Stimulated activated effector memory CD8-positive, alpha-beta T cell treated with anti-CD3 and anti-CD28 coated beads, Interleukin-12 subunit alpha, Interleukin-12 subunit beta, amount 100 ng/mL, for 72 hours (primary cell): Measurements from ENCODE around the gene DIPK2B.

Experiments used
- ATAC-seq: fragments of 150-1000 bp; cut with Tn5 transposase; 2 replicates; pipeline ENCODE4 v1.10.0; 2021
- DNase-seq, 2 donors: peaks; one replicate each; pipeline ENCODE4 v3.0.0; 2021 to 2022; ENCODE audit warnings: low spot score in 2 of 2
- H3K27ac Mint-ChIP-seq: one replicate; pipeline ENCODE4 v1.8.0; 2022; ENCODE audit warnings: mild to moderate bottlenecking, mixed read lengths
- H3K36me3 Mint-ChIP-seq: one replicate; pipeline ENCODE4 v1.8.0; 2022; ENCODE audit warnings: mild to moderate bottlenecking, mixed read lengths
- H3K4me1 Mint-ChIP-seq: one replicate; pipeline ENCODE4 v1.8.0; 2022; ENCODE audit warnings: mixed read lengths
- H3K4me3 Mint-ChIP-seq: one replicate; pipeline ENCODE4 v1.8.0; 2022; ENCODE audit warnings: mild to moderate bottlenecking, mixed read lengths
- H3K9me3 Mint-ChIP-seq: one replicate; pipeline ENCODE4 v1.8.0; 2022; ENCODE audit warnings: mixed read lengths

The DIPK2B gene, protein sequence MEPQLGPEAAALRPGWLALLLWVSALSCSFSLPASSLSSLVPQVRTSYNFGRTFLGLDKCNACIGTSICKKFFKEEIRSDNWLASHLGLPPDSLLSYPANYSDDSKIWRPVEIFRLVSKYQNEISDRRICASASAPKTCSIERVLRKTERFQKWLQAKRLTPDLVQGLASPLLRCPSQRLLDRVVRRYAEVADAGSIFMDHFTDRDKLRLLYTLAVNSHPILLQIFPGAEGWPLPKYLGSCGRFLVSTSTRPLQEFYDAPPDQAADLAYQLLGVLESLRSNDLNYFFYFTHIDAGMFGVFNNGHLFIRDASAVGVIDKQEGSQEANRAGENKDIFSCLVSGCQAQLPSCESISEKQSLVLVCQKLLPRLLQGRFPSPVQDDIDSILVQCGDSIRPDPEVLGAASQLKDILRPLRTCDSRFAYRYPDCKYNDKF

DNA sequence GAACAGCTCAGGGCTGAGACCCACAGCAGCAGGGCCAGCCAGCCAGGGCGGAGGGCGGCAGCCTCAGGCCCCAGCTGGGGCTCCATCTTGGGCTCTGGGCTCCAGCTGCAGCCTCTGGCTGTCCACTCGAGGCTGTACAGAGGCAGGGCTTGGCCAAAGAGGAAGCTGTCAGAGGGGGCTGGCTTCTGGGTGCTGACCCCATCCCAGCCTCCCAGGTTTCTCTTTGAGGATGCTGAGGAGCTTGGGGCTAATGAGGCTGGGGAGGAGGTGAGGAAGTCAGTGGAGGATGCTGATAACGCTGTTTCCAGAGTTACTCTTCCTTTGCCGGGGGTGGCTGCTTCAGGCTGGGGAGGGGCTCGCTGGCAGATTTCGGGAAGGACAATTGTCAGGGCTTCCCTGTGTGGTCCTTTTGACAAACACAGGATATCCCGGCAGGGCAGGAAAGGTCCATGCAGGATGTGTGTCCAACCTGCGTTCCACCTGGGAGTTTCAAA lies at the start of gene DIPK2B:
Gene DIPK2B, minus strand, starts transcription at position 136 of the 494 bp plus-strand sequence. Its CDS starts 50 bp downstream, at position 86.
- no peak within 1 kb of the TSS for H3K4me3 Mint-ChIP-seq
- DNase-seq (no peak), ATAC-seq (no peak)
- H3K36me3 Mint-ChIP-seq: no peaks in the 10 kb centered on the region
- H3K9me3 Mint-ChIP-seq: peaks cover 3% of the 10 kb centered on the region
- no peak within 1 kb of the TSS for H3K27ac Mint-ChIP-seq
- H3K4me1 Mint-ChIP-seq: no peaks in the 10 kb centered on the region

DNA sequence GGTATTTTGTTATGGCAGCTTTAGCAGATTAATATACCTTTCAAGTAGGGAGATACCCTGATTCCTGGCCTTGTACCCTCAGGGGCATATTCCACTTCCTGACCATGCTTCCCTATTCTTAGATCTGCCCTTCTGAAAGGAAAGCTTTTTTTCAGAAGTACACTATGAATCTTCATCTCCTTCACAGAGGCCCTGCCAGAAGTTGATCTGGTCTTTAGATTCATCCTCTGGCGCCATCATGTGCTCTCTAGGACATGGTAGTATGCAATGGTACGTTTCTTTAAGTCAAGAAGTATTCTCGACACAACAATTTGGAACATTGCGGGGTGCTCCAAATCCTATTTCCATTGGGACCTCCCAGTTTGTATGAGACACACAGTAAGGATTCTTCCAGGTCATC lies 39.6 kb upstream of the DIPK2B start:
- Mint-ChIP-seq H3K36me3 (no peaks in the 10 kb centered on the region), H3K4me1 (no peaks in the 10 kb centered on the region), H3K9me3 (no peaks in the 10 kb centered on the region), H3K27ac (no peak overlapping the region), H3K4me3 (no peak overlapping the region)
- ATAC-seq: no peak
- no peak for DNase-seq

DNA sequence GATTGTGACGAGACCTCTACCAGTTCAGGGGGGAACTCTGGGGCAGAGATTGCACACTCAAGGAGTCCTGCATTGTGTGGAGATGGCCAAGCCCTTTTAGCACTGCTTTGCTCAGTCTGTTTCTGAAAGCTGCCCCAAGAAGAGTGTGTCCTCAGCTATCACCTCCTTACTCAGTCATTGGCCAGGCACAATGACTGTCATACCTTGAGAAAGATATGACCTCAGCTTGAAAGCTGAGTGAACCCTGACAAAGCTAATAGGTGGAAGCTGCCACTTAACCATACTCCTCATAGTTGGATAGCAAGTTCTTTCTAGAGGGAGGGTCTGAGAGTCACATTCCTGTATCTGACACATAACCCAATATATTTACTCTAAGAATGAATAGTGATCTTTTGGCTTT lies 37.8 kb upstream of the DIPK2B start:
- Mint-ChIP-seq H3K4me1 (peaks cover 2% of the 10 kb centered on the region), H3K9me3 (peaks cover under 1% of the 10 kb centered on the region), H3K4me3 (no peak overlapping the region), H3K36me3 (no peaks in the 10 kb centered on the region), H3K27ac (no peak overlapping the region)
- DNase-seq: no peak
- peak; percentile 34 for ATAC-seq

DNA sequence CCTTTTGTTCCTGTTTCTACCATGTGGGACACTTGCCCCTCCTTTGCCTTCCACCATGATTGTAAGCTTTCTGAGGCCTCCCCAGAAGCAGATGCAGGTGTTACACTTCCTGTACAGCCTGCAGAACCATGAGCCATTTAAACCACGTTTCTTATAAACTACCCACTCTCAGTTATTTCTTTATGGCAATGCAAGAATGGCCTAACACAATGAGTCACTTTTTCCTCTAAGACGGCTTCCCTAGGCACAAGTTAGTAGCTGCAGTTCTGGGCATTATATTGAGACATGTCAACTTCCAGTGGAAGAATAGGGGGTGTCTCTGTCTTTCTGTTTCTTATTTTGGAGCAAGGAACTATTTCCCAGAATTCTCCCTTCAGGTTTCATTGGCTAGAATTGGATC lies 32.9 kb upstream of the DIPK2B start:
- Mint-ChIP-seq H3K36me3 (no peaks in the 10 kb centered on the region), H3K27ac (no peak overlapping the region), H3K4me3 (no peak overlapping the region), H3K9me3 (peaks cover 3% of the 10 kb centered on the region), H3K4me1 (peaks cover 18% of the 10 kb centered on the region)
- no peak for ATAC-seq
- DNase-seq: no peak

DNA sequence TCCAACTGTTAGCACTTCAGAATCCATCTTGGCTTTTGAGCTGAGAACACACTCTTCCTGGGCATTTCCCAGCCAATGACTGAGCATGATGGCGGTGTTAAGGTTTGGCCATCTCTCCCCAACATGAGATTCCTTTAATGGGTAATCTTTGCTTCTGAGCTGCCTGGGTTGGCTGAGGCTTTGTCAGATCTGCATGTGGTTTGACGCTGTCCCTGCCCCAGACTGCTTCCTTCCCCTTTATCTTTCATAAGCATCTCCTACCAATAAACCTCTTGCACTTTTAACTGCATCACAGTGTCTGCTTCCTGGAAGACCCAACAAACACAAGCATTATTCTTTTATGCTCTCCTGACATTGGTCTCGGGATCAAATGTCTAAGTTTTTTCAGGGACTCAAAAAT lies 31.5 kb upstream of the DIPK2B start:
- no peak for ATAC-seq
- Mint-ChIP-seq H3K9me3 (peaks cover 3% of the 10 kb centered on the region), H3K36me3 (no peaks in the 10 kb centered on the region), H3K4me1 (peaks cover 18% of the 10 kb centered on the region), H3K27ac (no peak overlapping the region), H3K4me3 (no peak overlapping the region)
- DNase-seq: no peak

DNA sequence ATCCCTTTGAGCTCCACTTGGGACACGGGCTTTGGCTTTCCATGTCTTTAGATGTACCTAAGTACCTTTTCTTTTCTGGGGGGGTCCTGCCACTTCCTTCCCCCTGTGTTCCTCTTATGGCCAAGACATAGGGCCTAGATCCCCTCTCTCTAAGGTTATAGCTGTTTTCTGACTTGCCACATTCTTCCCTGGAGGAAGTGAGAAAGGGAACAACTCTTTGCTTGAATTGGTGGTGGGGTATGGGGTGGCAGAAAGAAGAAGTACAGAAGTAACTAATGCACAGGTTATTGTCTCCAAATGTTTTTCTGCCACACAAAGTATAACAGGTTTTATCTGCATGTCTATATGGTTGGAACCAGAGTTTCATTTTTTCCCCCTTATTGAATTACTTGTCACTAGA lies 29.7 kb upstream of the DIPK2B start:
- Mint-ChIP-seq H3K27ac (no peak overlapping the region), H3K36me3 (no peaks in the 10 kb centered on the region)

DNA sequence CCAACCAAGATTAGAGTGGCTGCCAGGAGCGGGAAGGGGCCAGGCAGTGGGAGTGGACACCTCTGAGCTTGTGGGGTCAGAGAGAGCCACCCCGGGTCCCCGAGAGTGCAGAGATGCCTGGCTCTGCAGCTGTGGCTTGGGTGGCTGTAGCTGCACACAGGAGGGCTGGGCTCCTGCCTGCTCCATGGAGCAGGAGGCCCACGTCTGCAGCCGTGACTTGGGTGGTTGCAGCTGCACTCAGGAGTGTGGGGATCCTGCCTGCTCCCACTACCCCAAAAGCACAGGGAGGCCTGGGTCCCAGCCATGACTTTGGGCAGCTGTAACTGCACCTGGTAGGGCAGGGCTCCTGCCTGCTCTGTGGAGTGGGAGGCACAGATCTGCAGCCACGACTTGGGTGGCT lies 28.7 kb upstream of the DIPK2B start:
- ATAC-seq (no peak), DNase-seq (no peak)
- Mint-ChIP-seq H3K4me1 (peaks cover 18% of the 10 kb centered on the region), H3K27ac (no peak overlapping the region), H3K4me3 (no peak overlapping the region), H3K9me3 (peaks cover 3% of the 10 kb centered on the region), H3K36me3 (no peaks in the 10 kb centered on the region)

More for the DNA sequence above, 29.7 kb upstream of the DIPK2B start:
- ATAC-seq (no peak), DNase-seq (no peak)
- Mint-ChIP-seq H3K9me3 (peaks cover 3% of the 10 kb centered on the region), H3K4me3 (no peak overlapping the region), H3K4me1 (peaks cover 18% of the 10 kb centered on the region)

DNA sequence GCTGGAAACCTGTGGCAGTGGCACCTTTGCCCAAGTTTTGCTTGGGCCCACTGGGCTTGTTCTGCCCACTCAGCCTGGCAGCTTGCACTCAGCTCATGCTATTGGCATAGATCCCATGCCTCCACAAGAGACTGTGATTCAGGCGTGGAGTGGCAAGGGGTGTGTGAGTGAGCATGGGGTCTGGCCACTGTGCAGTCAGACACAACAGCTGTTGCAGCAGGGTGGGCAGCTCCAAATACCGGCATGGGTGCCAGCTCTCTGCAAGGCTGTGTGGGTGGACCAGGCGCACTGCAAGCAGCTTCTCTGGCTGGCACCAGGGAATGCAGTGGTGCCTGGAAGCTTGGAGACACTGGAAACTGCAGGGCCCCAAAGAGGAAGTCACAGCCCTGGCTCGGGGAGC lies 27.4 kb upstream of the DIPK2B start:
- no peaks in the 10 kb centered on the region for H3K36me3 Mint-ChIP-seq
- H3K9me3 Mint-ChIP-seq: no peaks in the 10 kb centered on the region
- no peak for ATAC-seq

DNA sequence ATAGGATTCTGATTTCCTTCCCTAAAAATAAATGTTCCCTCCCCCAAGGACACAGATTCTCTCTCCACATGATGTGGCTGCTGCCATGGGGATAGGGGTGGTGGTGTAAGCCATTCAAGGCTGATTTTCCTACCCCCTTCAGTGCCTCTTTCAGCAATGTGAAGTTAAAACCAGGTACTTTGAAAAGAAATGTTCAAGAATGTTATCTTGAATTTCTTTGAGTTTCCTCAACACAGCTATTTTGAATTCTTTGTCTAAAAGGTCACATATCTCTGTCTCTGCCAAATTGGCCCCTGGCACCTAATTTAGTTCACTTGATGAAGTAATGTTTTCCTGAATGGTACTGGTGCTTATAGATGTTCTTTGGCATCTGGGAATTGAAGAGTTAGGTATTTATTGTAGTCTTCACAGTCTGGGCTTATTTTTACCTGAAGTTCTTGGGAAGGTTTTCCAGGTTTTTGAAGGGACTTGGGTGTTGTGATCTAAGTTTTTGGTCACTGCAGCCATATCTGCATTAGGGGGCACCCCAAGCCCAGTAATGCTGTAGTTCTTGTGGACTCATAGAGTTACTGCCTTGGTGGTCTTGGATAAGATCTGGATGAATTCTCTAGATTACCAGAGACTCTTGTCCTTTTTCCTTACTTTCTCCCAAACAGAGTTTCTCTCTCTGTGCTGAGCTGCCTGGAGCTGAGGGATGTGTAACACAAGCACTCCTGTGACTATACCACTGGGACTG lies 7.6 kb upstream of the DIPK2B start:
- DNase-seq (no peak), ATAC-seq (no peak)
- Mint-ChIP-seq H3K9me3 (peaks cover 8% of the 10 kb centered on the region), H3K4me1 (no peaks in the 10 kb centered on the region), H3K4me3 (no peak overlapping the region), H3K36me3 (no peaks in the 10 kb centered on the region), H3K27ac (no peak overlapping the region)

More for the DNA sequence above, 27.4 kb upstream of the DIPK2B start:
- Mint-ChIP-seq H3K4me1 (peaks cover 12% of the 10 kb centered on the region), H3K27ac (no peak overlapping the region), H3K4me3 (no peak overlapping the region)
- DNase-seq: no peak

DNA sequence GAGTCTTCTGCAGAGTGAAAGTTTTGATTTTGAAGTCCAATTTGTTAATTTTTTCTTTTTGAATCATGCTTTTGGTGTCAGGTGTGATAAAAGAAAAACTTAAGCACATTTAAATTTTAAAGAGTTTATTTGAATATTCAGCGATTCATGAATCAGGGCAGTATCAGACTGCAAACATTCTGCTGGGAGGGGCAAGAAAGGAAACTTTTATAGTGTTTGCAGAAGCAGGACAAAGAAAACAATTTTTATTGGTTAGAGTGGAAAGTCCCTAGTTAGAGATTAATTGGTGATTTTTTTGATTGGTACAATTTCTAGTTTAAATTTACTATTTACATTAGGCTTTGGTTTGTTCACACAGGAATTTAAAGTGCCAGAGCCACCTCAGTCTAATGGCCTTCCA lies 1.5 kb upstream of the DIPK2B start:
- Mint-ChIP-seq H3K4me3 (no peak overlapping the region), H3K4me1 (no peaks in the 10 kb centered on the region), H3K27ac (no peak overlapping the region), H3K9me3 (peaks cover 8% of the 10 kb centered on the region), H3K36me3 (no peaks in the 10 kb centered on the region)
- DNase-seq (no peak), ATAC-seq (no peak)

DNA sequence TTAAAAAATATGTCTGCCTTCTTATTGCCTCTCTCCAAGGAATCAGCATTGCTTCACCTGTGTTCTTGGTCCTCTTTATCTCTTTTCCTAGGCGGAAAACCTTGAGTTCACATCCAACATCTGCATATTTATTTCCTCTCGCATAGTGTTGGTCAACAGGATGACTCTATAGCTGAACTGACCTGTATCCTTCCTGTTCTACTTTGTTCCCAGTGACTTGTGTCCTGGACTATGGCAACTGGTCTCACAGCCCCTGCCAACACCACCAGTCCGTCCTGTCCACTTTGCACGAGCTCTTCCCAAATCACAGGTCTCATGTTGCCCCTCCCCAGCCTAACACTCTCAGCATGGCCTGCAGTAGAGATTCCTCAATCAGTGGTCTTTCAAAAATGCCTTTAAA lies 2.0 kb downstream of the DIPK2B start:
- Mint-ChIP-seq H3K4me1 (no peaks in the 10 kb centered on the region), H3K4me3 (no peak overlapping the region), H3K9me3 (no peaks in the 10 kb centered on the region), H3K36me3 (no peaks in the 10 kb centered on the region), H3K27ac (no peak overlapping the region)
- DNase-seq: no peak
- no peak for ATAC-seq

DNA sequence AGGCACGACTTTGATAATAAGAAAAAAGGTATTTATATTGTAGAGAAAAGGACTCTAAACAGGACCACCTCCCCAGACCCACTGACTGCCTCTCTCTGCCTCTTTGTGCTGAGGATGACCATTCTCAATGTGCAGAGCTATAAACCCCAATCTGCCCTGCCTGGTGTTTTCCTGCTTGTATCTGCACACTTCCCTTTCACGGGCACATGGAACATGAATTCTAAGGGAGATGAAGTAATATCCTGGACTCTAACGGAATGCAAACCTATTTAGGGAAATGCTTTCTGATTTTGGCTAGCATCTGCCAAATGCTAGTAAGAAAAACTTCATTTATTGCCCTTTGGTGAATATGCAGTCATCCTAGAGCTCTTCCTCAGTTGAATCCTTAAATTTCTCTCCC lies 2.4 kb downstream of the DIPK2B start:
- DNase-seq (no peak), ATAC-seq (no peak)
- Mint-ChIP-seq H3K9me3 (no peaks in the 10 kb centered on the region), H3K4me1 (no peaks in the 10 kb centered on the region), H3K4me3 (no peak overlapping the region), H3K27ac (no peak overlapping the region), H3K36me3 (no peaks in the 10 kb centered on the region)

DNA sequence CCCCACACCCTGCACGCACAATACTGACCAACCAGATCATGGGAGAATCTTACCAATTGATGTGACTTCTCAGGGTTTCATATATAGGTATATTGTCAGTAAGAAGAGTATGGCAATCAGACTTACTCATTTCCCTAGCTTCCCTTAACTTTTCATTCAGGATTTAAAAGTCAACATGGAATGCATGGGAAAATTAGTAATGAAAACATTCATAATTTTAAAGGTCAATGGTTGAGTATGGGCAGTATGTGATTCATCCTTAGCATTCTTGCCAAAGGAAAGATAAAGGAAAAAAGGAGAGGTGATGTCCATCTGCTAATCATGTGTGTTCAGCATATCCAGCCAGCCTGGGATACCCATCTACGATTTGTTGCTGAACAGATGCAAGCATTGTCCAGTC lies 4.0 kb downstream of the DIPK2B start:
- no peak overlapping the region for H3K27ac Mint-ChIP-seq
- no peak overlapping the region for H3K4me3 Mint-ChIP-seq
- no peaks in the 10 kb centered on the region for H3K36me3 Mint-ChIP-seq
- no peaks in the 10 kb centered on the region for H3K9me3 Mint-ChIP-seq
- H3K4me1 Mint-ChIP-seq: no peaks in the 10 kb centered on the region
- DNase-seq (no peak), ATAC-seq (no peak)

DNA sequence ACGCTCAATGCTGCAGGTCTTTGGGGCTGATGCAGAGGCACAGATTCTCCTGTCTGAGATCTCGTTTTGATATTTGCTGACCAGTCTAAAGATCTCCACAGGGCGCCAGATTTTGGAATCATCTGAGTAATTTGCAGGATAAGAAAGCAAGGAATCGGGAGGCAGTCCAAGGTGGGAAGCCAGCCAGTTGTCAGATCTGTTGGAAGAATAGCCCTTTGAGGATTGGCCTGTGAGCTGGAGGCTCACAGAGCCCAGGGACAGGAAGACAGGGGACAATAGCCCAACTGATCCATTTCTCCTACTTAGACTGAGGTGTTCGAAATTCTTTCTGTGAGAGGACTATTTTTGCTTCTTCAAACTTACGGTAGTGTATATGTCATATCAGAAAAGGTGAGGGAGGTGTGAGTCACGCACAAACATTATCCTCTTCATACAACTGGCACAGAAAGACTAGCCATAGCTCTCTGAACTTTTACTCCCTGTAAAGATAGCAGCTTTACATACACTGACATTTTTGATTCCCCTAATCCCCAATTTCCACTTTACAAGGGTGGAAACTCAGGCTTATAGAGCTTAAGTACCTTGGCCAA lies 8.8 kb downstream of the DIPK2B start:
- H3K9me3 Mint-ChIP-seq: no peaks in the 10 kb centered on the region
- DNase-seq: no peak
- no peak overlapping the region for H3K27ac Mint-ChIP-seq
- no peak overlapping the region for H3K4me3 Mint-ChIP-seq
- peak; percentile 16 for ATAC-seq
- no peaks in the 10 kb centered on the region for H3K36me3 Mint-ChIP-seq
- H3K4me1 Mint-ChIP-seq: peaks cover 10% of the 10 kb centered on the region

DNA sequence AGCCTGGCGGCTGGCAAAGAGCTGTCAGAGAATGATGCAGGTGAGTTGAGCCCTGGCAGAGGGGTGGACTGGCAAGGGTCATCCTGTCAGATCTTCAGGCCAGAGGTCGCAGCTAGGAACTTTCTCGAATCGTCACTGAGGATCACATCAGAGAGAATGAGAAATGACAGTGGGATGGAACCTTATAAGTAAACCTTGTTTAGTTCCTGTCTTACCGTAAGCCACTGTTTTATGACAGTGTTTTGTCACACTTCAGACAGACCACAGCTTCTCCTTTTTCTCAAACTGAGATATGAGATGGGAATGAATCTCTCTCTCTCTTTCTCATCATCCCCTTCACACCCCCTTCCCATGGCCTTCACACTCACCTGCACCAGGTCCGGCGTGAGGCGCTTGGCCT lies 9.3 kb downstream of the DIPK2B start:
- no peak for DNase-seq
- H3K36me3 Mint-ChIP-seq: no peaks in the 10 kb centered on the region
- no peak overlapping the region for H3K27ac Mint-ChIP-seq
- H3K4me1 Mint-ChIP-seq: peaks cover 13% of the 10 kb centered on the region
- H3K4me3 Mint-ChIP-seq: no peak overlapping the region
- ATAC-seq: peak; percentile 61
- H3K9me3 Mint-ChIP-seq: no peaks in the 10 kb centered on the region
